Ovary (tissue), 3 donors: ENCODE measurements around the gene ADGRV1.

Experiments used
- CTCF ChIP-seq, 3 donors: fragments of 450-650 bp in 2 of 3; fragments of 200-600 bp in 1 of 3; IDR thresholded peaks; one replicate each; pipeline versions ENCODE4 v1.5.1 to v1.8.0; 2016 to 2022; ENCODE audit warnings: antibody characterized with exemption in 3 of 3, mild to moderate bottlenecking in 1 of 3
- EP300 ChIP-seq: sonication (generic); formaldehyde crosslinking; IDR thresholded peaks from one replicate; pipeline ENCODE4 v1.6.1; 2017; ENCODE audit warnings: antibody characterized with exemption
- donor health status: DM: no; HTN: no; CAD: no.

DNA sequence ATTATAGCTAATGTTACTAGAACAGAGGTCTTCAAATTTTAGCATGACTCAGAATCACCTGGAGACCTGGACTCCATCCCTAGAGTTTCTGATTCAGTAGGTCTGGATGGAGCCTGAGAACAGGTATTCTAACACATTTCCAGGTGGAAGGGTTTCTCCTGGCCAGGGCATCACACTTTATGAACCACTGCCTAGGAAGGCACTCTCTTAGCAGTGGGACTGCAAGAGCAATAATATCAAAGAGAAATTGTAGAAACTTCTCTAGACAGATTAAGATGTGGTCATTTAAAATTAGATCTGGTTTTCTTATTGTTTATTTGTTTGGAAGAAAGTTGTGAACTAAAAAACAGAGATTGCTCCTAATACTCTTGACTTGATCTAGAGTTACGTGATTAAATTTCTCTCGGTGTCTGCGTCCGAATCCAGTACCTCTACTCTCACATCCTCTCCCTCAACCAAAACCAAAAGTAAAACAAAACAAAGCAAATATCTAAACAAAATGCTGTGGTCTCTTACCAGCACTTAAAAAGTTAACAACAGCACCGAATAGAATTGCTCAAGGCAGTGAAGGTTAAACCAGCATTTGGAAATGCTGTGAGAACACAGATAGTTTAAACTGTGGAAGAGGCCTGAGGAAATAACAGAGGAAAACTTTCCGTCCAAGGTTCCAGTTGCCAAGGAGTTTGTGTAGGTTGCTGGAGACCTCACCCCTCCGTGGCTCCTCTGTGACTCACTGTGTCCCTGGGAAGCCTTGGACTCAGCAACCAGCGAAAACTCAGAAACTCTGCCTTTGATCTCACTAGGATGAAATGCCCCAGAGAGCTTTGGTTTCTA lies 631.1 kb downstream of the ADGRV1 start:
- TF ChIP-seq CTCF (IDR thresholded peaks at IDR 0.05) = no peak
- TF ChIP-seq EP300 = no peak
